Measurements from ENCODE around the gene MAN2A1.
"Not testable (repeated sequence)": the region's sequence is repeated elsewhere in the genome, so short reads cannot be mapped to it uniquely, and the experiment has no call there.

GRCh38 chr5:109832207-109833188 is 142.8 kb downstream of the MAN2A1 start:
- TF ChIP-seq, protein P1, sequence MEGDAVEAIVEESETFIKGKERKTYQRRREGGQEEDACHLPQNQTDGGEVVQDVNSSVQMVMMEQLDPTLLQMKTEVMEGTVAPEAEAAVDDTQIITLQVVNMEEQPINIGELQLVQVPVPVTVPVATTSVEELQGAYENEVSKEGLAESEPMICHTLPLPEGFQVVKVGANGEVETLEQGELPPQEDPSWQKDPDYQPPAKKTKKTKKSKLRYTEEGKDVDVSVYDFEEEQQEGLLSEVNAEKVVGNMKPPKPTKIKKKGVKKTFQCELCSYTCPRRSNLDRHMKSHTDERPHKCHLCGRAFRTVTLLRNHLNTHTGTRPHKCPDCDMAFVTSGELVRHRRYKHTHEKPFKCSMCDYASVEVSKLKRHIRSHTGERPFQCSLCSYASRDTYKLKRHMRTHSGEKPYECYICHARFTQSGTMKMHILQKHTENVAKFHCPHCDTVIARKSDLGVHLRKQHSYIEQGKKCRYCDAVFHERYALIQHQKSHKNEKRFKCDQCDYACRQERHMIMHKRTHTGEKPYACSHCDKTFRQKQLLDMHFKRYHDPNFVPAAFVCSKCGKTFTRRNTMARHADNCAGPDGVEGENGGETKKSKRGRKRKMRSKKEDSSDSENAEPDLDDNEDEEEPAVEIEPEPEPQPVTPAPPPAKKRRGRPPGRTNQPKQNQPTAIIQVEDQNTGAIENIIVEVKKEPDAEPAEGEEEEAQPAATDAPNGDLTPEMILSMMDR (IDR thresholded peaks at IDR 0.05 in 2 of 3, conservative IDR thresholded peaks at IDR 0.05 in 1 of 3; ENCODE audit: borderline replicate concordance in 1 of 3, insufficient read depth in 1 of 3, low read depth in 2 of 3, low read length in 2 of 3), result not testable (repeated sequence)
- TF ChIP-seq POLR2A (IDR thresholded peaks at IDR 0.05; ENCODE audit: borderline replicate concordance, extremely low read depth, insufficient read depth, insufficient read length); SRF (IDR thresholded peaks at IDR 0.05; ENCODE audit: low read depth); ELF1 (IDR thresholded peaks at IDR 0.05; ENCODE audit: borderline replicate concordance, low read depth); SIN3A (IDR thresholded peaks at IDR 0.05; ENCODE audit: low read depth); ZFX (IDR thresholded peaks at IDR 0.05); EZH2 (IDR thresholded peaks at IDR 0.05); JUND (IDR thresholded peaks at IDR 0.05): not testable (repeated sequence)

Data from HCT116 (cell line).